Retinal pigment epithelial cell (primary cell): Measurements from ENCODE around the gene CELF4.

Experiments used
- DNase-seq: peaks from one replicate; pipeline ENCODE4 v3.0.0-alpha.2; 2010; ENCODE audit warnings: low read depth
- H3K4me3 ChIP-seq: 2 replicates; pipeline ENCODE4 v1.5.1; 2011; ENCODE audit warnings: mild to moderate bottlenecking, low read length, control low read depth, moderate library complexity
- TF ChIP-seq, protein P1 (sequence below): conservative IDR thresholded peaks from 2 replicates; pipeline ENCODE4 v1.5.1; 2011; ENCODE audit warnings: low read depth, low read length, control low read depth, inconsistent platforms

CELF4 gene

DNA sequence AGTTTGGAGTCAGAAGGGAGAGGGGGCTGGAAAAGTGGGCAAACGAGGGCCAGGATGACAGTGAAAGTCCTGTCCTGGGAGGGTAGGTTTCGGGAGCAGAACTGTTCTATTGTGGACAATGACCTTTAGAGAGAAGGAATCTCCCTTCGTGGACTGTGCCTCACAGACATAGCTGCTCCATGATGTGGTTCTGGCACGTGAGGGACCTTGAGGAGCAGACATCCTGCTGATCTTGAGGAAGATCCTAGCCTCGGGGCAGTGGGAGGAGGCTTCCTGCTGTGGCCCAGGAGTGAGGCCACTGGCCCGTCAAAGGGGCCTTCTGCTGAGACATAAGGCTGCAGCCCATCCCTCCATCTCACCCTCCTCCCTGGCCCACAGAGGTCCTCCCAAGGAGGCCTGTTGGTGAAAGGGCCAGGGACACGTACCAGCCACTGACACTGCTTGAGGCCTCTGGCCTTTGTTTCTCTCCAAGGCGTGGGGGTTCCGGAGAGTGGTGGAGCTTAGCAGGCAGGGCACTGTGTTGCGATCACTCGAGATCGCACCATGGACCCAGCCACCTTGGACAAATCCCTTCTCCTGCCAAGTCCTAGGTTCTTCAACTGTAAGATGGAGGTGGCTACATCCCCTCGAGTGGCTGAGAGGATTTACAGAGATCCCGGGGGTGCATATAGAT is 167.2 kb downstream of the CELF4 start:
- no peak overlapping the region for H3K4me3 ChIP-seq
- TF ChIP-seq, protein P1, sequence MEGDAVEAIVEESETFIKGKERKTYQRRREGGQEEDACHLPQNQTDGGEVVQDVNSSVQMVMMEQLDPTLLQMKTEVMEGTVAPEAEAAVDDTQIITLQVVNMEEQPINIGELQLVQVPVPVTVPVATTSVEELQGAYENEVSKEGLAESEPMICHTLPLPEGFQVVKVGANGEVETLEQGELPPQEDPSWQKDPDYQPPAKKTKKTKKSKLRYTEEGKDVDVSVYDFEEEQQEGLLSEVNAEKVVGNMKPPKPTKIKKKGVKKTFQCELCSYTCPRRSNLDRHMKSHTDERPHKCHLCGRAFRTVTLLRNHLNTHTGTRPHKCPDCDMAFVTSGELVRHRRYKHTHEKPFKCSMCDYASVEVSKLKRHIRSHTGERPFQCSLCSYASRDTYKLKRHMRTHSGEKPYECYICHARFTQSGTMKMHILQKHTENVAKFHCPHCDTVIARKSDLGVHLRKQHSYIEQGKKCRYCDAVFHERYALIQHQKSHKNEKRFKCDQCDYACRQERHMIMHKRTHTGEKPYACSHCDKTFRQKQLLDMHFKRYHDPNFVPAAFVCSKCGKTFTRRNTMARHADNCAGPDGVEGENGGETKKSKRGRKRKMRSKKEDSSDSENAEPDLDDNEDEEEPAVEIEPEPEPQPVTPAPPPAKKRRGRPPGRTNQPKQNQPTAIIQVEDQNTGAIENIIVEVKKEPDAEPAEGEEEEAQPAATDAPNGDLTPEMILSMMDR, result no peak
- DNase-seq, result no peak

- no peak for DNase-seq
- TF ChIP-seq, protein P1, result no peak
These were observed 167.8 kb downstream of the CELF4 start for GRCh38 chr18:37397814-37398213.

GRCh38 chr18:37396971-37397720 is 168.5 kb downstream of the CELF4 start:
- DNase-seq, result no peak
- TF ChIP-seq, protein P1, result no peak
- no peak overlapping the region for H3K4me3 ChIP-seq

More at GRCh38 chr18:37397814-37398213, 167.8 kb downstream of the CELF4 start:
- no peak overlapping the region for H3K4me3 ChIP-seq

DNA sequence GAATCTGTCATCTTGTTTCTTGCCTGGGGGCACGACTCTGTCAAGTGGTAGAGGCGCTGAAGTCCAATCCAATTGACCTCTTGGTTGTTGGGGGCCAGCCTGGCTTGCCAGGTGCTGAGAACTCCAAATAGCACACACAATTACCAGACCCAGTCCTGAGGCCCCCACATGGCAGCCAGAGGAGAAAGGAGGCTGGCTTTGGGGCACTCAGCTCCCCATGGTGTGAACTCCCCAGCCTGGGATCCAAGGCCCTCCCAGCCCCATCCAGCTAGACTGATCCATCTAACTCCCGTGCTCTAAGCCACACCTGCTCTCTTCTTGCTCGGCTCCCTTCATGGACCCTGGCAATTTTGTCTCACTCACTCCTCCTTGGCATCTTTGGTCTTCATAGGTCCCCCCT is 170.0 kb downstream of the CELF4 start:
- H3K4me3 ChIP-seq, result no peak overlapping the region
- no peak for DNase-seq
- TF ChIP-seq, protein P1, result no peak

DNA sequence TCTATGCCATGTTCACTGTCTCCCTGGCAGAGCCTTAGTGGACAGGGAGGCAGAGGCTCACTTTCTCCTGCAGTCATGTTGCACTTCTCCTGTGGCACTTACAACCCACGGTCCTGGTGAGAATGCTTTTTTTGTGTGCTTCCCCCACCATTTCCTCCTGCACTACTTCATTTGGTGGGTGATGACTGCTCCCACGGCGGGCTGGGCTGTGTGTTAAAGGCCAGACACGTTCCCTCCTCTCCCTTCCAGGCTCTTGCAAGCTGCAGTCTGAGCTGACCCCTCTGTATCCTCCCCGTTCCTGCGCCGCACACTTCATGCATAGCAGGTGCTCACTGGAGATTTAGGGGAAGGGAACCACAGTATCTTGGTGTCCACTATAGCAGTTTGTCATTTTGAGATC is 170.5 kb downstream of the CELF4 start:
- H3K4me3 ChIP-seq, result no peak overlapping the region
- no peak for DNase-seq
- TF ChIP-seq, protein P1, result no peak

DNA sequence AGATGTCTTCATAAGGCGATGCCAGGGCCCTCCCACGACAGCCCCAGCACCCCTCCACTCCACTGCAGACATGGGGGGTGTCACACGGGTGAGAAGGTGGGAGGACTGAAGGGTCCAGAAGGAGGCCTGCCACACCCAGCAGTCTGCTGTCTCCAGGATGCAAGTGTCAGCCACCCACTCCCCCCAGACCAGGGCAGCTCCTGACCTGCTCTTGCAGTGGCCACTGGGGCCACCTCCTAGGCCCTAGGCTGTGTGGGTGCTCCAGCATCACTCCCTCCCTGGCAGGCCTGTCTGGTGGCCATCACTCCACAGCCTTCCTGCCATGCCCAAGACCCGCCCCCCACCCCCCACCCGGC is 171.0 kb downstream of the CELF4 start:
- DNase-seq, result no peak
- TF ChIP-seq, protein P1, result no peak
- H3K4me3 ChIP-seq, result no peak overlapping the region
